Lung (tissue), 12 donors: Measurements from ENCODE around the gene CDH4. TPM values are rescaled to one million over a fixed set of nuclear protein-coding genes. Genes with fewer than 3 reads are reported as not detected.

Experiments used
- ATAC-seq: fragments of 200-7000 bp; cut with Tn5 transposase; one replicate; pipeline ENCODE4 v1.9.1; 2020; ENCODE audit warnings: moderate number of reproducible peaks; ENCODE audit not compliant: insufficient read depth, low FRiP score
- DNase-seq, 3 donors: peaks; one replicate each; pipeline ENCODE4 v3.0.0-alpha.2; 2013 to 2017
- H3K27ac ChIP-seq, 2 donors: one replicate each; pipeline ENCODE4 v1.5.1; 2013; ENCODE audit warnings: mild to moderate bottlenecking in 2 of 2, moderate library complexity in 2 of 2, control low read depth in 1 of 2, inconsistent platforms in 1 of 2, low read depth in 1 of 2, low read length in 1 of 2
- H3K27me3 ChIP-seq, 3 donors: one replicate each; pipeline ENCODE4 v1.5.1; 2013; ENCODE audit warnings: low read length in 2 of 3; ENCODE audit not compliant: control insufficient read depth in 3 of 3, insufficient read depth in 3 of 3
- H3K36me3 ChIP-seq, 4 donors: one replicate each; pipeline ENCODE4 v1.5.1; 2013; ENCODE audit warnings: low read length in 4 of 4, mild to moderate bottlenecking in 1 of 4, moderate library complexity in 1 of 4; ENCODE audit not compliant: control insufficient read depth in 4 of 4, insufficient read depth in 4 of 4
- H3K4me1 ChIP-seq, 5 donors: one replicate each; pipeline ENCODE4 v1.5.1; 2013; ENCODE audit warnings: low read length in 5 of 5, mild to moderate bottlenecking in 2 of 5, moderate library complexity in 1 of 5; ENCODE audit not compliant: control insufficient read depth in 5 of 5, insufficient read depth in 5 of 5
- H3K4me3 ChIP-seq: one replicate; pipeline ENCODE4 v1.5.1; 2013; ENCODE audit warnings: mild to moderate bottlenecking, control low read depth, moderate library complexity
- H3K9ac ChIP-seq, 2 donors: one replicate each; pipeline ENCODE4 v1.5.1; 2013; ENCODE audit warnings: low read length in 2 of 2, control low read depth in 1 of 2; ENCODE audit not compliant: insufficient read depth in 1 of 2
- H3K9me3 ChIP-seq, 4 donors: one replicate each; pipeline ENCODE4 v1.5.1; 2013; ENCODE audit warnings: low read length in 3 of 4, mild to moderate bottlenecking in 1 of 4, moderate library complexity in 1 of 4; ENCODE audit not compliant: control insufficient read depth in 4 of 4, insufficient read depth in 3 of 4
- CTCF ChIP-seq: IDR thresholded peaks from 2 replicates; pipeline ENCODE4 v1.5.1; 2012; ENCODE audit warnings: mild to moderate bottlenecking; ENCODE audit errors: control extremely low read depth, extremely low read depth
- WGBS, 2 donors: extraction: QIAGEN DNeasy Blood & Tissue Kit; methylation state at CpG; one replicate each; pipeline ENCODE4 v1.1.7; 2013; 5-methylcytosine and 5-hydroxymethylcytosine counted together
- polyA plus RNA-seq, 2 donors: library from polyadenylated mRNA; stranded (reverse); fragments of 200-250 nt; gene quantifications; one replicate each; pipeline ENCODE4 v1.2.1, GENCODE V29; 2013
- total RNA-seq, 2 donors: library from RNA; depleted of rRNA in 1 of 2; stranded (reverse); fragments of >200 nt in 1 of 2; gene quantifications; one replicate each; pipeline ENCODE4 v1.2.1, GENCODE V29; 2014 to 2021
- donor health status: control.
- donor health status: control.
- donor health status: Bipolar disorder and iron deficiency.
- donor health status: healthy.
- donor health status: DM: yes; HTN: yes; CAD: no.

Gene CDH4
- total and polyA plus RNA-seq, 4 donors, result 0.10 to 2.1 (median 0.34) TPM

DNA sequence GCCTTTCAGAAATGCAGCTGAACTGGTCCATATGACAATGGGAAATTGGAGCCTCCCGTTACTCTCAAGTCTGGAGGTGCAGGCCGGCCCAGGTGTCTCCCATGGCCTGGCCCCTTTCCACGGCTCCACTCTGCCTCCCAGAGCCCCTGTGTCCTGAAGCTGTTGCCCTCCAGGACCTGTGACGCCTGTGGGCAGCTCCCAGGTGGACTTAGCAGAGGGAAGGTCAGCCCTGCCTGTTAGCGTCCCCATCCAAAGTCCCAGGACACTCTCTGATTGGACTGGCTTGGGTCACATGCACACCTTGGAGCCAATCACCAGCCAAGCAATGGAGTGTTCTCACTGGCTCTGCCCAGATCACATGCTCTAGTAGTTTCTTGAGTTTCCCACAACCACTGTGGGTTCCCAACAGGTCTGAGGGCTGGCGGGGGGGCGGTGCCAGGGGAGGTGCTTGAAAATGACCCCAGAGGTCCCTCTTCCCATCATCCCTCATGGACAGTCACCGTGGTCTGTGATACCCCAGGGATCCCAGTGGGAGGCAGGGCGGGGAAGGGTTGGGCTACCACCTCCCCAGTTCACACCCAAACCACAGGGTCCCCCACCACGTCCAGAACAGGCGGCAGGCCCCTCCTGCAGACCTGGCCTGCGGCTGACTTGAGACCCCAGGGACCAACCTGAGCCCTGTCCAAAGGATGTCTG is 678.1 kb downstream of the CDH4 start:
- Histone ChIP-seq H3K4me1 (no peaks in the 10 kb centered on the region), H3K9me3 (peaks cover 0 to 21% (median 0%) of the 10 kb centered on the region in 4 donors), H3K4me3 (no peak overlapping the region), H3K27me3 (peaks cover 0 to 7% (median 0%) of the 10 kb centered on the region in 3 donors), H3K27ac (no peak overlapping the region), H3K9ac (no peak overlapping the region), H3K36me3 (peaks cover 0 to 6% (median 1%) of the 10 kb centered on the region in 4 donors)
- DNase-seq, result no peak
- 87 to 90% methylated on average over 12 of the region's 12 CpGs for WGBS, 2 donors
- ATAC-seq, result no peak
- no peak for TF ChIP-seq CTCF

DNA sequence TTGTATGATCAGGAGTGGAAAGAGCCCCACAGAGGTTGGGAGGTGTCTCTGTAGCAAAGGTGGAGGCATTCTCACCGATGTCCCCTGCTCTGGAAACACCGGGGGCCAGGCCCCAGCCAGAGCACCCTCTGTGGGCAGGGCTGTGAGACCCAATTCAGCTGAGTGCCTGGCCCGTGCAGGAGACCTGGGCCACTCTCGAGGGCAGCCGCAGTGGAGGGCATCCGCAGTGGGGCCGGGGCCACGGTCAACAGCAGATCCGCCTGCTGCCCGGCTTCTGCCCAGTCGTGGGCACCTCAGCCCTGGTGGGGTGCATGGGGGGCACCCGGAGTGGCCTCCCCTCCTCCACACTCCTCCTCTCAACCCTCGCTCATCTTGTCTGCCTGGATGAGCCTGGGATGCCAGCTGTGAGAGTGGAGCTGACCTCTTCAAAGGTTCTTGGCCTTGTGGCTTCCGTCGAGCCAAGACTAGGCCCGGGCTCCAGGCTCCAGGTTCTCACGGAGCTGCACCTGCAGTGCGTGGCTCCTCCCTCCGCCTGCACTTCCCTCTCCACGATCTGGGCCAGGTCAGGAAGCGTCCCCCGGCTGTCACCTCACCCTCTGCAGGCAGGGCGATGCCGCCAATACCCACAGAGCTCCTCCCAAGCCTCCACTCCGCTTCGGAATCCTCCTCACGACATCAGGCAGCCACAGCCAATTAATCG is 678.9 kb downstream of the CDH4 start:
- WGBS, 2 donors, result 82 to 86% methylated on average over 28 of the region's 28 CpGs
- peaks cover 0 to 7% (median 0%) of the 10 kb centered on the region in 3 donors for H3K27me3 ChIP-seq
- H3K9me3 ChIP-seq, result peaks cover 0 to 16% (median 0%) of the 10 kb centered on the region in 4 donors
- peaks cover 0 to 6% (median 1%) of the 10 kb centered on the region in 4 donors for H3K36me3 ChIP-seq
- no peak for ATAC-seq
- DNase-seq, result no peak
- no peak for TF ChIP-seq CTCF
- no peak overlapping the region for H3K9ac ChIP-seq
- H3K4me3 ChIP-seq, result no peak overlapping the region
- H3K27ac ChIP-seq, result no peak overlapping the region
- H3K4me1 ChIP-seq, result no peaks in the 10 kb centered on the region

DNA sequence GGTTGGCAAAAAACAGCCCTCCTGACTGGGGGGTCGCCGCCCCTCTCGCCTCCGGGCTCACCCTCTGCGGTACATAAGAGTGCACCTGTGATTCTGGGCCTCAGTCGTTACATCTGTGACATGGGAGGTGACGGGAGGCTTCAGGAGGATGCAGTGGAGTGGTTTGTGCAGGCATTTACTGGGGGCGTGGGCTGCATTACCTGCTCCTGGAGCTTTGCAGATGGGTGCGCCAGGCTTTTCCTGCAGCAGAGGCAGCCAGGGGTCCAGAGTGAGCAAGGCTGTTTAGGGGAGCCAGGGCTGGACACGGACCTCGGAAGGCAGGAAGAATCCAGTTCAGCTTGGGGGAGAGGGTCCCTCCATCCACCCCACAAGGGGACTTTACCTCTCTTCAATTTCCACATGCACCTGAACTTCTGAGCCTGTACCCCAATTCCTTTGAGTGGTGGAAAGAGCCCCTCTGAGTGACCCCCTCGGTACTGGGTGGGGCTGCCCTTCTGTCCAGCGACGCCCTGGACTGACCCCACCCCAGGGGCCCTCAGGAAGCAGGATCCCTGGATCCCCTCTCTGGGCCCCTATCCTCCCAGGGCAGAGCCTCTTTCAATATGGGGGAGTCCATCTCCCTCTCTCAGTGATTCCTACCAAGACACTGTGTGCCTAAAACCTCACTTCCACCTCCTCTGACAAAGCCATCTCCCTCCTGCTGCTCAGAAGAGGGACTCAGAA is 679.6 kb downstream of the CDH4 start:
- Histone ChIP-seq H3K27ac (no peak overlapping the region), H3K36me3 (peaks cover 0 to 6% (median 1%) of the 10 kb centered on the region in 4 donors), H3K4me1 (no peaks in the 10 kb centered on the region), H3K27me3 (peaks cover 0 to 7% (median 0%) of the 10 kb centered on the region in 3 donors), H3K9ac (no peak overlapping the region), H3K9me3 (peaks cover 0 to 16% (median 0%) of the 10 kb centered on the region in 4 donors), H3K4me3 (no peak overlapping the region)
- ATAC-seq (no peak), DNase-seq (no peak)
- WGBS, 2 donors, result 86 to 95% methylated on average over 14 of the region's 14 CpGs
- no peak for TF ChIP-seq CTCF
